Activated B cell treated with CpG ODN at 0.5 μM for 24 hours (primary cell): ENCODE results near the gene YWHAH. TPM values are rescaled to one million over a fixed set of nuclear protein-coding genes. Genes with fewer than 3 reads are reported as not detected.

ENCODE experiments used
- ATAC-seq: fragments of 200-7000 bp; cut with Tn5 transposase; one replicate; pipeline ENCODE4 v1.10.0; 2021; ENCODE audit warnings: low read depth, mild to moderate bottlenecking, moderate library complexity
- CTCF ChIA-PET: fragments of 350-600 bp; sonication (Branson Sonifier 250); formaldehyde crosslinking; loops from one replicate; lab custom pipeline; 2021; ENCODE audit warnings: antibody characterized with exemption; lab: Charles Lee
- POLR2A ChIA-PET: fragments of 350-600 bp; sonication (Branson Sonifier 250); formaldehyde crosslinking; loops from one replicate; lab custom pipeline; 2021; ENCODE audit warnings: antibody characterized with exemption; lab: Charles Lee
- DNase-seq: peaks from one replicate; pipeline ENCODE4 v3.0.0; 2022
- H3K27ac Mint-ChIP-seq: one replicate; pipeline ENCODE4 v1.8.0; 2020; ENCODE audit warnings: mixed read lengths
- H3K27me3 Mint-ChIP-seq: one replicate; pipeline ENCODE4 v1.8.0; 2021; ENCODE audit warnings: mixed read lengths
- H3K36me3 Mint-ChIP-seq: one replicate; pipeline ENCODE4 v1.8.0; 2021; ENCODE audit warnings: low read depth, mixed read lengths
- H3K4me1 Mint-ChIP-seq: one replicate; pipeline ENCODE4 v1.8.0; 2021; ENCODE audit warnings: mixed read lengths
- H3K4me3 Mint-ChIP-seq: one replicate; pipeline ENCODE4 v1.8.0; 2020; ENCODE audit warnings: mild to moderate bottlenecking, mixed read lengths
- H3K9me3 Mint-ChIP-seq: one replicate; pipeline ENCODE4 v1.8.0; 2020; ENCODE audit warnings: mixed read lengths
- intact Hi-C: fragments of 100-400 bp; cut with micrococcal nuclease; formaldehyde crosslinking; loops from one replicate; pipeline ENCODE4 v1.15.1; 2024
- total RNA-seq: library from RNA; stranded (reverse); gene quantifications from 2 replicates; pipeline ENCODE4 v1.2.3, GENCODE V29; 2022
- TF ChIP-seq, protein P1 (sequence below): fragments of 200-600 bp; IDR thresholded peaks from one replicate; pipeline ENCODE4 v1.8.0; 2022; ENCODE audit warnings: antibody characterized with exemption, mild to moderate bottlenecking

Gene YWHAH
- total RNA-seq, 1 donor from 2014 or later = 48.9 TPM

DNA sequence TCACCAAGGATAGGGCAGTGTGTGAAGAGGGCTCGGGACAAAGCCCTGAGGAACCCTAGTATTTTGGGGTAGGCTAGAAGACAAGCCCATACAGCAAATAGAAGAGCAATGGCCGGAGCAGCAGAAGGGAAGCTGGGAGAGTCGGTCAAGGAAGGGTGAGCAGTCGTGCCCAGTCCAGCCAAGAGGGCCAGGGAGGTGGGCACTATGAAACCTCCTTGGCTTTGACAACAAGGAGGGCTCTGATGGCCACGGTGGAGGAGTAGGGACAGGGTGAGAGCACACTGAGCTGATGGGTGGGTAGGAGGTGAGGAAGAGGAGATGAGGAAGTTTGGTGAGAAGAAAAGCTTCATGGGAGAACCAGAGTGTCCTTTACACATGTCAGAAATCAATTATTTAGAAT lies 2.2 kb upstream of the YWHAH start:
- TF ChIP-seq, protein P1, sequence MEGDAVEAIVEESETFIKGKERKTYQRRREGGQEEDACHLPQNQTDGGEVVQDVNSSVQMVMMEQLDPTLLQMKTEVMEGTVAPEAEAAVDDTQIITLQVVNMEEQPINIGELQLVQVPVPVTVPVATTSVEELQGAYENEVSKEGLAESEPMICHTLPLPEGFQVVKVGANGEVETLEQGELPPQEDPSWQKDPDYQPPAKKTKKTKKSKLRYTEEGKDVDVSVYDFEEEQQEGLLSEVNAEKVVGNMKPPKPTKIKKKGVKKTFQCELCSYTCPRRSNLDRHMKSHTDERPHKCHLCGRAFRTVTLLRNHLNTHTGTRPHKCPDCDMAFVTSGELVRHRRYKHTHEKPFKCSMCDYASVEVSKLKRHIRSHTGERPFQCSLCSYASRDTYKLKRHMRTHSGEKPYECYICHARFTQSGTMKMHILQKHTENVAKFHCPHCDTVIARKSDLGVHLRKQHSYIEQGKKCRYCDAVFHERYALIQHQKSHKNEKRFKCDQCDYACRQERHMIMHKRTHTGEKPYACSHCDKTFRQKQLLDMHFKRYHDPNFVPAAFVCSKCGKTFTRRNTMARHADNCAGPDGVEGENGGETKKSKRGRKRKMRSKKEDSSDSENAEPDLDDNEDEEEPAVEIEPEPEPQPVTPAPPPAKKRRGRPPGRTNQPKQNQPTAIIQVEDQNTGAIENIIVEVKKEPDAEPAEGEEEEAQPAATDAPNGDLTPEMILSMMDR = no peak
- intact Hi-C loops = loop anchor here (10.0 kb wide), 3 partner anchors 147 to 727 kb away; partner anchors contain the start of genes LIMK2 and SFI1
- ChIA-PET POLR2A (interaction anchor here (0.9 kb wide), 1 partner anchor 265 kb away, joined by 3 read pairs; no protein-coding TSS in a partner anchor), CTCF (no interaction called here)
- Mint-ChIP-seq H3K27ac (peak overlapping the region; percentile 36), H3K36me3 (no peaks in the 10 kb centered on the region), H3K9me3 (no peaks in the 10 kb centered on the region), H3K27me3 (no peaks in the 10 kb centered on the region), H3K4me3 (peak overlapping the region; percentile 5), H3K4me1 (peaks cover 11% of the 10 kb centered on the region)
- no peak for DNase-seq
- ATAC-seq = no peak

DNA sequence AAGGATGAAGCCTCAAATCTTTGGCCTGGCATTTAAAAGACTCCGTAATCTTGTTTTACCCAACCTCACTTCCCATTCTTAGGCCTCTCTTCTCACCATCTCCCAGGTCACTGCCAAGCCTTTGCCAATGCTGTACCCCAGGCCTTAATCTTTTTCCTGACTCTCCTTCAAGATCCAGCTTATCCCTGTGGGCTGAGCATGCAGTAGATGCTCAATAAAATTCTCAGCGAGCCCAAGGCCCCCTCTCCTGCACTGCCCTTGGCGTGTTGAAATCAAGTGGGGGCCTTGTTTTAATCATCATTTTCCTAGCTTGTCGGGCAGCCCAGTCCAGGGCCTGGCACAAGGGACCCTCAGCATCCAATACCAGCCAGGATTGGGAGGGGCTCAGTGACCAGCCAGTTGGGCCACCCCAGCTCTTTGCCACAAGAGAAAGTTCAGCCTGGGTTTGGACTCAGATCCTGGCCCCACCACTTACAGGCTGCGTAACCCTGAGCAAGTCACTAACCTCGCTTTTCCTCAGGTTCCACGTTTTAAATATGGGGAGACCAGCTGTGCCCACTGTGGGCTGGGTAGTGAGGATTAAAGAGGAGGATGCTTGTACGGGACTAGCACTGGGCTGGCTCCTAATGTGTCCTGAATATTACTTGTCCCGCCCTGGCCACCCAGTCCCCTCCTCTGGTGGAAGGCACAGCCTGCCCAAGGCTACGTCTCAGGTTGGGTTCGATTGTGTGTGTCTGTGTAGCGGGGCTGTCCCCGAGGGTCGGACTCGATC lies 943 bp upstream of the YWHAH start:
- ATAC-seq (no peak), DNase-seq (no peak)
- ChIA-PET POLR2A (interaction anchor here (0.9 kb wide), 1 partner anchor 182 kb away, joined by 3 read pairs; no protein-coding TSS in a partner anchor), CTCF (no interaction called here)
- Mint-ChIP-seq H3K27me3 (no peaks in the 10 kb centered on the region), H3K27ac (peak overlapping the region; percentile 91), H3K9me3 (no peaks in the 10 kb centered on the region), H3K4me1 (peaks cover 16% of the 10 kb centered on the region), H3K36me3 (peaks cover 10% of the 10 kb centered on the region), H3K4me3 (peak overlapping the region; percentile 91)
- TF ChIP-seq, protein P1 = no peak
- intact Hi-C loops = loop anchor here (10.0 kb wide), 3 partner anchors 149 to 729 kb away; partner anchors contain the start of genes LIMK2 and SFI1

DNA sequence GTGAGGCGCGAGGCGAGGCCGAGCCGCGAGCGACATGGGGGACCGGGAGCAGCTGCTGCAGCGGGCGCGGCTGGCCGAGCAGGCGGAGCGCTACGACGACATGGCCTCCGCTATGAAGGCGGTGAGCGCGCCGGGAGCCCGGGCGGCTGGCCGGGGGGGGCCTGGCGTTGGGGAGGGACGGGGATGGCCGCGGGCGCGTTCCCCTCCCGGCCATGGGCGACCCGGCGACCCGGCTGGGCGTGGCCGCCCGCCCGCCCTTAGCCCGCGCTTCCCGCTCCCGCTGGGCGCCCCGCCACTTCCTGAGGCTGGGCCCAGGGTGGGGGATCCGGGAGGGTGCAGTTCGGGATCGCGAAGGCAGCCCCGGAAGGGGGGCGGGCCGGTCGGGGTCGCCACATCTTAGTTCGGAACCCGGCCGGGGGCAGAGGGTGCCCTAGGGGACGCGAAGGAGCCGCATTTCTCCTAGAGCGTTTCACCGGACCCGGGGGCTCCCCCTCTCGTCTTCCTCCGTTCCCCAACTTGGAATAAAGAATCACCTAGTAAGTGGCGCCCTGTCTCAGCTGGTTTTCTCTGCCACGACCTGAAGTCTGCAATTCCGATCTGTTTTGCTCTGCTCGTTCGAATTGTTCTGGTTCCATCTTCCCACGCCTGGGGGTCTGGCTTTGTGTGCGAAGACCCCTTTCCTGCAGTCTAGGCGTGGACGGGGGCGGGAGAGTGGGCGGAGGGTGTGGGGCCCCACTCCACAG lies 536 bp downstream of the YWHAH start:
- Mint-ChIP-seq H3K9me3 (no peaks in the 10 kb centered on the region), H3K36me3 (peaks cover 21% of the 10 kb centered on the region), H3K27me3 (no peaks in the 10 kb centered on the region), H3K4me1 (peaks cover 16% of the 10 kb centered on the region), H3K27ac (no peak overlapping the region), H3K4me3 (peak overlapping the region; percentile 91)
- TF ChIP-seq, protein P1 = no peak
- ChIA-PET CTCF (interaction anchor here (4.0 kb wide), 1 partner anchor 279 kb away, joined by 28 read pairs; no protein-coding TSS in a partner anchor), POLR2A (interaction anchor here (0.7 to 1.4 kb wide), 3 partner anchors 191 to 598 kb away, joined by 3 to 5 read pairs (median 4); partner anchors contain the start of gene DEPDC5)
- no peak for DNase-seq
- intact Hi-C loops = loop anchor here (1.0 to 10.0 kb wide), 10 partner anchors 25 to 730 kb away; partner anchors contain the start of genes LIMK2, PATZ1, PRR14L and SFI1
- ATAC-seq = peak; percentile 20

DNA sequence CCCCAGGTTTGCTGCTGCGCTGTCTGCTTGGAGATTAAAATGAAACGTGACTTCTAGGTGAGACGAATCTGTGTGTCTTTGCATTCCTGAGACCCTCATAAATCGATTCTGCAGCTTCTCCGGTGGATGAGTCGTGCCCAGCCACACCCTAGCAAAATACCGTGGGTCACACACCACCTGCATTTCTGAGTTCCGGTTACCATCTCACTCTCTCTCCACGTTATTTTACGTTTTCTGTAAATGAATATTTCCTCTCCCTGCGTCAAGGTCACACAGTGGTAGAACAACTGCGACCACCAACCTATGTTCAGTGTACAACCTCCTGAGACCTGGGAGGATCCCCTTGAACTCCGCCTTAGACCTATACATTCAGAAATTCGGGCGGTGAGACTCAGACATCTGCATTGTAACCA lies 1.1 kb downstream of the YWHAH start:
- Mint-ChIP-seq H3K27me3 (no peaks in the 10 kb centered on the region), H3K36me3 (peaks cover 25% of the 10 kb centered on the region), H3K4me3 (no peak overlapping the region), H3K4me1 (peaks cover 16% of the 10 kb centered on the region), H3K9me3 (no peaks in the 10 kb centered on the region), H3K27ac (no peak overlapping the region)
- DNase-seq (no peak), ATAC-seq (no peak)
- CTCF ChIA-PET = interaction anchor here (4.0 kb wide), 1 partner anchor 280 kb away, joined by 28 read pairs; no protein-coding TSS in a partner anchor
- intact Hi-C loops = loop anchor here (1.0 to 10.0 kb wide), 8 partner anchors 43 to 731 kb away; partner anchors contain the start of genes LIMK2, PATZ1 and SFI1
- TF ChIP-seq, protein P1 = no peak
- POLR2A ChIA-PET = interaction anchor here (0.6 to 1.4 kb wide), 6 partner anchors 21 to 599 kb away, joined by 3 to 5 read pairs (median 4); partner anchors contain the start of gene PISD
